NAMALWA (cell line): Measurements from ENCODE around the gene PGAM2.

ENCODE experiments used
- DNase-seq: peaks from one replicate; pipeline ENCODE4 v3.0.0-alpha.2; 2015; ENCODE audit warnings: low spot score

Gene PGAM2

DNA sequence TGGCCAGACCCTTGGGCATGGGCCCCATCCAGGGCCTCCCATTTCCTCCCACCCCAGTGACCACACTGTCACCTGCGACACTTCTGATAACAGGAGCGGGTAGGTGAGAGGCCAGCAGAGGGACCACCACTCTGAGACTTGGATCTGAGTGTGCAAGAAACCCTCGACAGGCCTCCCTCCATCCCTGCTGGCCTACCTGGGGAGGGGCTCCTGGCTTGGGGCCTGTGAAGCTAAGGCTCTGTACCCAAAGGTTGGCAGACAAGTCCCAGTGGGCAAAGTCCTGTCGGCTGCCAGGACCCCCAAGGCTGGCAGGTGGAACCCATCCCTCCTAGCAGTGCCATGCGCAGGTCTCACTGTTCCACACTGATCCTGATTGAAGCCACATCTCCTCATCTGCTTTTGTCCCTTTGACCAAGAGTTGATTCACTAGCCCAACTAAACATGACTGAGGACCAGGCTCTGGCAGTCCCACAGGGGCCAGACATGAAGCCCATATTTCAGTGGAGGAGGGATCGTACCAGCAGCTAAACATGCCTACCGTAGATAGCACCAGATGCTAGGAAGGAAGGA lies 1.2 kb upstream of the PGAM2 start:
- DNase-seq, result no peak

DNA sequence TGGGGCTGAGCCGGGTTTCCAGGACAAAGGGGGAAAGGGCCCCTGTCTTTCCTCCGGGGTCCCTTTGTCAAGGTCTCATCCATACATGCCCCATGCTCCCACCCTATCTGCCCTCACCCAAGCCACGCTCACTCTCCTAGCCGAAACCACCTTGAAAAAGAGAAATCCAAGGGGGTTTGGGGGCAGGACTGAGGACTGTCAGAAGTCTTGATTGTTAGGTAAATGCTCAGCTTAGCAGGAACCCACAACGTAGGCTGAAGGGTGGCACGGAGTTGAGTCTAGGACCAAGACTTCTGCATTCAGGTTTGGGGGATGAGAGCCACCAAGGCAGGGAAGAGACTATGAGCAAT lies 719 bp upstream of the PGAM2 start:
- no peak for DNase-seq

DNA sequence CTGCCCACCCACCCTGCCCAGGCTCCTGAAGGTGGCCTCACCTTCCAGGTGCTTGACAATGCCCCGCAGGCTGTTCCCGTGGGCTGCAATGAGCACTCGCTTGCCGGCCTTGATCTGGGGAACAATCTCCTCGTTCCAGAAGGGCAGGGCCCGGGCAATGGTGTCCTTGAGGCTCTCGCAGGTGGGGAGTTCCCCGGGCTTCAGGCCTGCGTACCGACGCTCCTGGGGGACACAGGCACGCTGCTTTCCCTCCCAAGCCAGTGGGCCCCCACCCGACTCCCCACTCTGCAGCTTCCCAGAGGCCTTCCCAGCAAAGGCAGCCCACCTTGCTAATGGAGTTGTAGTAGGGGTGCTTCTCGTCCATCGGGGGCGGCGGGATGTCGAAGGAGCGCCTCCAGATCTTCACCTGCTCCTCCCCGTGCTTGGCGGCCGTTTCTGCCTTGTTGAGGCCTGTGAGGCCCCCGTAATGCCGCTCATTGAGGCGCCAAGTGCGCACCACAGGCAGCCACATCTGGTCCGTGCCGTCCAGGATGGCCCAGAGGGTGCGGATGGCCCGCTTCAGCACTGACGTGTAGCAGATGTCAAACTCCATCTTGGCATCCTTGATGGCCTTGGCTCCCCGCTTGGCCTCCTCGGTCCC lies 456 bp downstream of the PGAM2 start:
- DNase-seq, result no peak

DNA sequence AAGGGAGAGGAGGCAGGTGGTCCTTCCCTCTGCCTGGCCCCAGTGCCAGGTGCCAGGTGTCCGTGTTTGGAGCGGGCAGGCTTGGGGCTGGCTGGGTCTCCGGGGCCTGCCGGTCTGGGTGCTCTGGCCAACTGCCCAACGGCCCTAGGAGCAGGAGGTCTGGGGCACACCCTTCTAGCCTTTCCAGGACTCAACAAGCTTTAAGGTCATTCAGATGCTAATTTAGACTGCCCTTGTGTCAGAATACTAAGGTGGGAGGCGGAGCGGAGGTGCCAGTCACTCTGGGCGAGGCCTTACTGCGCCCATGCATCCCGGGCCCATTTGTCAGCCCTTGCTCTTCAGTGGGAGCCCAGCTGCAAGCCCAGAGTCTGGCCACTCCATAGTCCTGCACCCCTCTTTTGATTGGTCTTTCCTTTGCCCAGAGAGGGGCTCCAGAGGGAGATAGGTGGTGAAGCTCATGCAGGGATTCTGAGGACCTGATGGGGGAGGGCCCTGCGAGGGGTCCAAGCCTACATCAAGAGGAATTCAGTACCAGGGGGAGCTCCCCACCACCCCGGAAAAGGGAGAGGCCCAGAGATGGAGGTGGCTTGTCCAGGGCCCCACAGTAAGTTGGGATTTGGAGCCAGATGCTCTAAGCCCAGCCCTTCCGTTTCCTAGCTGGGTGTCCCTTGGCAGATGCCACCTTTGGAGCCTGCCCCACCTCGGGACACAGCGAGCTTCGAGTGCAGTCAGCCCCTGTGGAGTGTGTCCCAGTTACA lies 1.3 kb downstream of the PGAM2 start:
- DNase-seq, result no peak

DNA sequence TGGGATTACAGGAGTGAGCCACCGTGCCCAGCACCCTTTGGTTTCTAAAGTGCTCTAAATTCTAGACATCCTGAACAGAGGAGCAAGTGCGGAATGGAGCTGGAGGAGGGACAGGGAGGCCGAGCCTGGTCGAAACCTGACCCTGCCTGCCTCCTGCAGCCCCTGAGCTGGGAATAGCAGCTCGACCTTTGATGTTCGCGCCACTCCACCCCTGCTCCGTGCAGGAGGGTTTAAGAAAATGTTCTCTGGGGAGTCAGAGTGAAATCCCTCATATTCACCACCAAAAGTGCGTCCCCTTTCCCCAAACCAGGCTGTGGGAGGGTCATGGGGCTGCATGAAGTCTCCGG lies 1.8 kb downstream of the PGAM2 start:
- no peak for DNase-seq

DNA sequence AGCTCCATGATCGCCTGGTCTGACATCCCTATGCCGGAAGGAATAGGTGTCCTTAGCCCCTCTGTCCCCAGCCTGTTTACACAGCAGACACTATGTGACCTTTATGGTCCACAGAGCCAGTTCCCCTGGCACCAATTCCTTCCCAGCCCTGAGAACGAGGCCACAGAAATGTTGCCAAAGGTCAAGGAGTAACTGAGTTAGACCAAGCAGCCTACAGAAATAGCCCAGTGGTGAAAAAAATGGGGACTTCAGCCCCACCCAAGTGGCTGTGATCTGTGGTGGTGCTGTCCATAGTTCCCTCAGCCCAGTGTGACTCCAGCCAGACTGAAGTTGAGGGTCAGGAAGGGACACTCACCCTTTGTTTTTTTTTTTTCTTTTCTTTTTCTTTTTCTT lies 2.5 kb downstream of the PGAM2 start:
- DNase-seq, result no peak

DNA sequence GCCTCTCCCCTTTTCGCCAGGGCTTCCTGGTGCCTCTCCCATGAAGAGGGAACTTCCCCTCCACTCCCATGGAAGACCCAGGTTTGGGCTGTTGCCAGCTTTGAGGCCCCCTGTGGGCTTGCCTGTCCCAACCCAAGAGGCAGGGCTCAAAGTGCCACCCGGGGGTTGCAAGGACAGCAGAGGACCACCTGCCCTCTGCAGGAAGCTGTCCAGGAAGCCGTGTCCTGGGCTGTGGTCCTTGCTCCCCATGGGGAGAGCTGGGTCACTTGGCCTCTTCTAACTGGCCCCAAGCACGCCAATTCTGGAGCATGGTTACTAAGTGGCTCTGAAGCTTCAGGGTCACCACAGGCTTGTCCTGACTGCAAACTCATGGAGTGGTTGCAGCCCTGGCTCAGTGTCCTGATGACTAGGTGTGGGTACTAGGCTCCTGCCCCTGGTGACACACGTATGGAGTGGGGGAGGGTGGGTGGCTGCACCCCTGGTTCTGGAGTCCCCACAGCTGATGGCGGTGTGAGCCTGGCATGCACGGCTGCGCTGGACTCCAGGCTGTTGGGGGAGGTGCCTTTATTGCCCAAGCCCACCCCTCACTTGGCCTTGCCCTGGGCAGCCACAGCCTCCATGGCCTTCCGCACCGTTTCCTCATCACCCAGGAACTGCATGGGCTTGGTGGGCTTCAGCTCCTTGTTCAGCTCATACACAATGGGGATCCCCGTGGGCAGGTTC lies 3.0 kb downstream of the PGAM2 start:
- no peak for DNase-seq

DNA sequence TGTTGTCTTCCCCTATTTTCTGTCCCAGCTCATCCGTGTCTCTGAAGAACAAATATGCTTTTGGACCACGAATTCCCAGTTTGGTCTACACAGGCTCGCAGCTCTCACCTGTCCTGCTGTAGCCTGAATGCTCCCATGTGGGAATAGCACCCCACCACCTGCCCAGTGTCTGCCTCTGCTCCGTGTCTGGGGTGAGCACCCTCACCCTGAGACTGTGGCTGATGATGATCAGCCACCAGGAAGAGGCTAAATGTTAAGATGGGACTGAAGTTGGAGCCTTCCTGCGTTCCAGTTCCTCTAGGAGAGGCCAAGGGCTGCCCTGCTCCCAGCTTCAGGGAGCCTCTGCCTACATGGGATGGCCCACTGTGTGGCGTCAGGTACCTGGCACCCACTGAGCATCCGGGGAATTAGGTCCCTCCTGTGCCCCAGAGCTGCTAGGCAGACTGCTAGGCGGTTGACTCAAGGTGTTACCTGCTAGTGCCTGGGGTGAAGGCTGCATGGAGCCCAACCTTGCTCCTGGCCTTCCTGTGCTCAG lies 3.7 kb downstream of the PGAM2 start:
- DNase-seq, result no peak

DNA sequence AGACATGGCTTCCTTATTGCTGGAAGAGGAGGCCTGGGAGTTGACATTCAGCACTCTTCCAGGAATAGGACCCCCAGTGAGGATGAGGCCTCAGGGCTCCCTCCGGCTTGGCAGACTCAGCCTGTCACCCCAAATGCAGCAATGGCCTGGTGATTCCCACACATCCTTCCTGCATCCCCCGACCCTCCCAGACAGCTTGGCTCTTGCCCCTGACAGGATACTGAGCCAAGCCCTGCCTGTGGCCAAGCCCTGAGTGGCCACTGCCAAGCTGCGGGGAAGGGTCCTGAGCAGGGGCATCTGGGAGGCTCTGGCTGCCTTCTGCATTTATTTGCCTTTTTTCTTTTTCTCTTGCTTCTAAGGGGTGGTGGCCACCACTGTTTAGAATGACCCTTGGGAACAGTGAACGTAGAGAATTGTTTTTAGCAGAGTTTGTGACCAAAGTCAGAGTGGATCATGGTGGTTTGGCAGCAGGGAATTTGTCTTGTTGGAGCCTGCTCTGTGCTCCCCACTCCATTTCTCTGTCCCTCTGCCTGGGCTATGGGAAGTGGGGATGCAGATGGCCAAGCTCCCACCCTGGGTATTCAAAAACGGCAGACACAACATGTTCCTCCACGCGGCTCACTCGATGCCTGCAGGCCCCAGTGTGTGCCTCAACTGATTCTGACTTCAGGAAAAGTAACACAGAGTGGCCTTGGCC lies 4.3 kb downstream of the PGAM2 start:
- DNase-seq, result no peak

DNA sequence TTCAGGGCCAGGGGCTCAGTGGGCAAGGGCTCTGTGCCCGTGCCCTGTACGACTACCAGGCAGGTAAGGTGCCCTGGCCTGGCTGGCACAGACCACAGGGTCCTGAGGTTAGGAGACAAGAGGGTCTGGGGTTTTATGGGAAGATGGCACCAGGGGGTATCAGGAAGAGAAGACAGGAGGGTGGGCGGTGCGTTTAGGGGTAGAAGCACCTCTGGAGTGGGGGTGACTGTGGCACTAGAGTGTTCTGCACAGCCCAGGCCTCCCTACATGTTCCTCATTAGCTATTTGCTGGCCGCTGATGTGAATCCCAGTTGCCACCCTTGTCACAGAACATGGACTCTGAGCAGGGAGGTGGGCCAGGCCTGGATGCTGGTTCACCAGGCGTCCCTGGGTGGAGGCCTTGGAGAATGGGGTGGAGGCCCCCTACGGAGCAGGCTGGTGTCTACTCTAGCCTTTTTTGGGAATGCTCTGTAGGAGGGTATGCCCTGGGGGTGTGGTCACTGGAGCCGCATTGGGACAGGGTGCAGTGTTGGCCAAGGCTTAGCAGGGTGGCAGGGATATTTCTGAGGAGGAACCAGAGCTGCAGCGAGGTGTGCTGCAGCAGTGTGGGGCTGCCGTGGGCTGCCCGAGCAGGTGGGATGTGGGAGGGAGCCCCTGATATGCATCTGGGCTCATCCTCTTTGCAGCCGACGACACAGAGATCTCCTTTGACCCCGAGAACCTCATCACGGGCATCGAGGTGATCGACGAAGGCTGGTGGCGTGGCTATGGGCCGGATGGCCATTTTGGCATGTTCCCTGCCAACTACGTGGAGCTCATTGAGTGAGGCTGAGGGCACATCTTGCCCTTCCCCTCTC lies 5.0 kb downstream of the PGAM2 start:
- DNase-seq, result no peak

DNA sequence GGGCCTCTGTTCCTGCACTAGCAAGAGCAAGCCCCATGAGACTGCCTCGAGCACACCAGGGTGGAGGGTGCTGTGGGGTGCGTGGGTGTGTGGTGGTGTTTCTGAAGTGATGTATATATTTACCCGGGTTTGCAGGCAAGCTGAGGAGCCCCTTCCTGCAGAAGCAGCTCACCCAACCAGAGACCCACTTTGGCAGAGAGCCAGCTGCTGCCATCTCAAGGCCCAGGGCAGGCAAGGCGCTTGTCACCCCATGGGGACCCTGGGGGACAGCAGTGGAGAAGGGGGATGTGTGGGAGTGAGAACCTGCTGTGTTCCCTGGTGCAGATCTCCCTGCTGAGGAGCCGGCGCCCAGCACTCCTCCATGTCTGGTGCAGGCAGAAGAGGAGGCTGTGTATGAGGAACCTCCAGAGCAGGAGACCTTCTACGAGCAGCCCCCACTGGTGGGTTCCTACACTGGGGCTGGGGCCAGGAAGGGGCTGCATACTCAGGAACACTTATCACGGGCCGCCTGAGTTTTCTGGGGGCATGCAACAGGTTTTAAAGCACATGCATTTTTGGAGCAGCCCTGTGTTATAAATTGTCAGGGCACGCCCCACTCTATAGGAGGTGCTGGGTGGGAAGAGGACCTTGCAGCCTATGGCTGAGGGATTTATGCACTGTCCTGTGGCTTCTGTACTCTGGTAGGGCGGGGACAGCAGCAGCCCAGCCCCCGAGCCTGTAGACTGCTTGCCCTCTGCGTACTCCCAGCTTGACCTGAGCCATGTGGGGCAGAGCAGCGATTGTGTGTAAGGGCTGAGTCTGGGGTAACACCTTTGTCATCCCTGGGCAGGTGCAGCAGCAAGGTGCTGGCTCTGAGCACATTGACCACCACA lies 5.9 kb downstream of the PGAM2 start:
- DNase-seq, result peak; percentile 59

DNA sequence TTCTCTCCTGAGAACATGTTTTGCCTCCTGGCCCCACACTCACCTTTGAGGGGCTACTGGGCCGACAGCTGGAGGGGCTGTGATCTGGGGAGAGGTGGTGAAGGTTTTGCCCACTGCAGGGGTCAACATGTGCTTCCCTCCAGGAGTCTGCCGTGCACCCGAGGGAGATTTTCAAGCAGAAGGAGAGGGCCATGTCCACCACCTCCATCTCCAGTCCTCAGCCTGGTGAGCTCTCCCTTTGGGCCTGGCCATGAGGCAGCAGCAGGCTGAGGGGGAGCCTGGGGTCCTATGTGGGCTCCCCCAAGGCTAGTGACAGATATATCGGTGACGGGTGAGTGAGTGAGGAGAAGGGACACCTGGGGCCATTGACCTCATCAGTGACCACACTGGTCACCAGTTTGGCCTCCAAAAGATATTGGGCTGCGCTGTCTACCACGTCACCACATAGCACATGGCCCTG lies 6.6 kb downstream of the PGAM2 start:
- no peak for DNase-seq

DNA sequence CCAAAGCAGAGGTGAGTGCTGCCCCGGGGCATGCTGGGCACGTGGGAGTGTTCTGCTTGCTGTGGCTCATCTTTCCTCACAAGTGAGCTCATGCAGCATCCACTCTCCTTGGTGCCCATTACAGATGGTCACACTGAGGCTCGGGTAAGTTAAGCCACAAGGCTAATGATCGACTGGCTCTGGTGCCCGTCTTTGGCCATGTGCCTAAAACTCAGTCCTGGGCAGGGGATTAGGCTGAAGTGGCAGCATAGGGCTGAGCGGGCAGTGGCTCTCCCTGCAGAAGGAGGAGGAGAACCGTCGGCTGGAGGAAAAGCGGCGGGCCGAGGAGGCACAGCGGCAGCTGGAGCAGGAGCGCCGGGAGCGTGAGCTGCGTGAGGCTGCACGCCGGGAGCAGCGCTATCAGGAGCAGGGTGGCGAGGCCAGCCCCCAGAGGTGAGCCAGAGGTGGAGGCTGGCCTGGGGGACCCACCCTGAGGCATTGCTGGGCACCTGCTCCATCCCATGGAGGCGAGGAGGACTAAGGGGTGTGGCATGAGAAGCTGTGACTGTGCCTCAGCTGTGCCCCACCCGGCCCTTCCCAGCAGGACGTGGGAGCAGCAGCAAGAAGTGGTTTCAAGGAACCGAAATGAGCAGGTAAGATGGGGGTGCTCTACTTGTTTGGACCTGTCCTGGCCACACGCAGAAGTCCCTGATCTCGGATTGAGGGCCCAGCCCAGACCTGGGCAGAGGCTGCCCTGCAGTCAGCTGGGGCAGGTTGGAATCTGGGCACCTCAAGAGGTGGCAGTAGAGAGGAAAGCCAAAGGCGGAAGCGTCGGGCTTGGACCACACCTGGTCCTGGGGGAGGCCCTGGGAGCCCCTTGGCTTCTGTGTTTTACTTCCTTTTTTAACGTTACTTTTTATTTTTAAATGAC lies 7.3 kb downstream of the PGAM2 start:
- peak; percentile 64 for DNase-seq

DNA sequence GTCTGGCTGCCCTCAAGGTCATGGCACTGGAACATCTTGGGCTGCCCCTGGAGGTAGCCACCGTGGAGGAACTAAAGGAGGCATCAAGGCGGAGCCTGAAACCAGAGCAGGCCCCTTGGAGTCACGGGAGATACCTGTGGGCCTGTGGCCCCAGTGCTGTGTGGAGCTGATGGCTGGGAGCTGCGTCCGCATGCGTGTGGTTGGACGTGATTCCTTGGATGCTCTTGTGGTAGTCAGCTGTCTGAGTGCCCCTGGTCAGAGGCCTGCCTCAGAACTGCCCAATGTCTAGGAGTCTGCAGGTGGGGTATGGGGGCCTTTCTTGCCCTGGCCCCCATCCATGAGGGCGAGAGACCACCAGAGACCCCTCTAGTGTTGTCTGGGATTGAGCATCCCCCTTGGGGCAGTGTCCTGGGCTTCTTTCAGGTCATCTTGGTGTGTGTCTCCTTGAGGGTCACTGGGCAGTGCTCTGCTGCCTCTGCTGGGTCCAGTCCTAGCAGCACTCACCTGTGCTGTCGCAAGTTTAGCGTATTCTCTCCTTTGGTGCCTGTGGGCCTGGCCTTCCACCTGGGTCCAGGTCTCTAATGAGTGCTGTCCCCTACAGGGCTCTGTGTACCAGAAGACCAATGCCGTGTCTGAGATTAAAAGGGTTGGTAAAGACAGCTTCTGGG lies 8.1 kb downstream of the PGAM2 start:
- DNase-seq, result no peak

DNA sequence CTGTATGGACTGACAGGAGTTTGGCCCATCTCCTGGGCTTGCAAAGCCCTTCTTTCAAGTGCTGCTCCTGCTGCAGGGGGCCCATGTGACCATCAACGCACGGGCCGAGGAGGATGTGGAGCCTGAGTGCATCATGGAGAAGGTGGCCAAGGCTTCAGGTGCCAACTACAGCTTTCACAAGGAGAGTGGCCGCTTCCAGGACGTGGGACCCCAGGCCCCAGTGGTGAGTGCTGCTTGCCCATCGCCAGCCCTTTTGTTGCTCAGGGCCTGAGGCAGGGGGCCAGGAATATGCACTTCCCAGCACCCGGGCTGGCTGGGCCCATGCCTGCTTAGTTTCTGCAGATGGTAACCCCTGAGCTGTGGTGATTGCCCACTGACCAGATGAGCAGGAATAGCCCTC lies 8.7 kb downstream of the PGAM2 start:
- no peak for DNase-seq

DNA sequence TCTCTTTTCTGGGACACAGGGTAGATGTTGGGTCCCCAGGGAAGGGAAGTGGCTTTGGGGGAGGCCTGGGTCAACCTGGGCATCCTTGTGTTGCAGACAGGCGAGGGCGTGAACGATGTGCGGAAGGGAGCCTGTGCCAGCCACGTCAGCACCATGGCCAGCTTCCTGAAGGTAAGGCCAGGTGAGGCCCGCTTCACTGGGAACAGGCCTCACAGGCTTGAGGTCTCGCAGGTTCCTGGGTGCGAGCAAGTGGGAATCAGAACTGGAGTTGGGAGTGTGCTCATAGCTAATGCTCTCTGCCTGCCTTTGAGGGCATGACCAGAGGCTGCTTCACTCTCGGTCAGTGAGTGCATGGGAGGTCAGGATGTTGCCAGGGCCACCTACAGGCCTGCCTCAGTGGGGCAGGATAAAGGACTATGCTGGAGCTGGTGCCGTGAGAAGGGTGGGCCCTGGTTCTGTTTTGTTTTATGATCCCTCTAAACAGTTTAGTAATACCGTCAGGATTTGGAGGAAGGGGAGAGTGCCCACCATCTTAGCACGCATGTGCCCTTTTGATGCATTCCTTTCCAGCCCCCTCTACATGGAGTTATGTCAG lies 12.5 kb downstream of the PGAM2 start:
- no peak for DNase-seq

DNA sequence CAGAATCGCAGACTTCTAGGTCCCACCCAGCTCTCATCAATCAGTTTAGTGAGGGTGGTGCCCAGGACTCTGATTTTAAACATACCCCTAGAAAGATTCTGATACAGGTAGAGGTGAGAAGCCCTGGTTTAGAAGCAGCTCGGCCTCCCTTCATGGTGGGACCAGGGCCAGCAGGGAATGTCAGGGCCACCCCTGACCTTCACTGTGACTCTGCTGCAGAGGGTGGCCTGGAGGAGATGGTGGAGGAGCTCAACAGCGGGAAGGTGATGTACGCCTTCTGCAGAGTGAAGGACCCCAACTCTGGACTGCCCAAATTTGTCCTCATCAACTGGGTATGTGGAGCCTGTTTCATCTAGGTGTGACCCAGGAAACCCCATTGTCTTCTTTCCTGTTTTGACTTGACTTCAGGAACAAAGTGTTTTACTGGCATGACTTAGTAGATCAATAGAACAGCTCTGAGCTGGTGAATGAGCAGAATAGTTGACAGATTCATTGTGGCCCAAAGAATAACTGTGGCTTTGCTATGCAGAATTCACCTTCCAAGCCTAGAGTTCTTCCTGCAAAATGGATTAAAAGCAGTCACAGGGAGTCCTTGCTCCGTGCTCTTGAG lies 13.7 kb downstream of the PGAM2 start:
- no peak for DNase-seq
